Measurements from ENCODE around the gene DISP1. TPM values are rescaled to one million over a fixed set of nuclear protein-coding genes. Genes with fewer than 3 reads are reported as not detected.
A peak's percentile ranks its signal among the peaks of the same experiment; 100 is the strongest.

The DISP1 gene
- total RNA-seq, 4 donors from 2014 or later = 6.5 to 24.7 (median 15.4) TPM

DNA sequence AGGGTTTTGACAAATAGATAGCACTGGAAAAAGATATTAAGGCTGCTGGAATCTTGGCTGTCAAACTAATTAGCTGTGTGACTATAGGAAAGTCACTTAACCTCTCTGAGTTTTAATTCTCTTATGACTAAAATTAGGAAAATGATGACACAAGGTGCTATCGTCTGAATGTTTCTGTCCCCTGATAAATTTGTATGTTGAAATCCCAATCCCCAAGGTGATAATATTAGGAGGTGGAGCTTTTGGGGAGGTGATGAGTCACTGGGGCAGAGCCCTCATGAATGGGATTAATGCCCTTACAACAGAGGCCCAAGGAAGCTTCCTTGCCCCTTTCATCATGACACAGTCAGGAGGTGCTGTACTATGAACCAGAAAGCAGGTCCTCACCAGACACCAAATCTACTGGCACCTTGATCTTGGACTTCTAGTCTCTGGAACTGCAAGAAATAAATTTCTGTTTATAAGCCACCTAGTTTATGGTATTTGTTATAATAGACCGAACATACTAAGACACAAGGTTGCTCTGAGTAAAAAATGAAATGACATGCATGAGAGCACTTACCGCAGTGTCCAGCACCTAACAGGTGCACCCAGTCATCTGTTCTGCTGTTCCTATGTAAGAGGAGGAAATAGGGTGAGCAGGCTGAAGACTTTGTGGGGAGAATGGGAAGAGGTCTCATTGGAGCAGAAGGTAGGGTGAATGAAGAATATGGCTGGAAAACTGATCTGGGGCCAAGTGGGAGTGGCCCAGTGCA lies 26.3 kb upstream of the DISP1 start:
- H3K4me3 ChIP-seq = no peak overlapping the region
- no peaks in the 10 kb centered on the region for H3K4me1 ChIP-seq
- no peaks in the 10 kb centered on the region for H3K36me3 ChIP-seq
- no peaks in the 10 kb centered on the region for H3K27me3 ChIP-seq
- ATAC-seq = no peak
- no peaks in the 10 kb centered on the region for H3K9me3 ChIP-seq
- TF ChIP-seq POLR2AphosphoS5 (IDR thresholded peaks at IDR 0.05) = no peak
- TF ChIP-seq, protein P1, sequence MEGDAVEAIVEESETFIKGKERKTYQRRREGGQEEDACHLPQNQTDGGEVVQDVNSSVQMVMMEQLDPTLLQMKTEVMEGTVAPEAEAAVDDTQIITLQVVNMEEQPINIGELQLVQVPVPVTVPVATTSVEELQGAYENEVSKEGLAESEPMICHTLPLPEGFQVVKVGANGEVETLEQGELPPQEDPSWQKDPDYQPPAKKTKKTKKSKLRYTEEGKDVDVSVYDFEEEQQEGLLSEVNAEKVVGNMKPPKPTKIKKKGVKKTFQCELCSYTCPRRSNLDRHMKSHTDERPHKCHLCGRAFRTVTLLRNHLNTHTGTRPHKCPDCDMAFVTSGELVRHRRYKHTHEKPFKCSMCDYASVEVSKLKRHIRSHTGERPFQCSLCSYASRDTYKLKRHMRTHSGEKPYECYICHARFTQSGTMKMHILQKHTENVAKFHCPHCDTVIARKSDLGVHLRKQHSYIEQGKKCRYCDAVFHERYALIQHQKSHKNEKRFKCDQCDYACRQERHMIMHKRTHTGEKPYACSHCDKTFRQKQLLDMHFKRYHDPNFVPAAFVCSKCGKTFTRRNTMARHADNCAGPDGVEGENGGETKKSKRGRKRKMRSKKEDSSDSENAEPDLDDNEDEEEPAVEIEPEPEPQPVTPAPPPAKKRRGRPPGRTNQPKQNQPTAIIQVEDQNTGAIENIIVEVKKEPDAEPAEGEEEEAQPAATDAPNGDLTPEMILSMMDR (IDR thresholded peaks at IDR 0.05) = no peak
- no peak for TF ChIP-seq EP300 (IDR thresholded peaks at IDR 0.05)
- TF ChIP-seq POLR2A (IDR thresholded peaks at IDR 0.05) = no peak
- 63 to 71% methylated on average over 1 to 3 of the region's 3 CpGs for WGBS, 2 donors (ENCODE audit: low coverage in 1 of 2)
- no peak overlapping the region for H3K27ac ChIP-seq

DNA sequence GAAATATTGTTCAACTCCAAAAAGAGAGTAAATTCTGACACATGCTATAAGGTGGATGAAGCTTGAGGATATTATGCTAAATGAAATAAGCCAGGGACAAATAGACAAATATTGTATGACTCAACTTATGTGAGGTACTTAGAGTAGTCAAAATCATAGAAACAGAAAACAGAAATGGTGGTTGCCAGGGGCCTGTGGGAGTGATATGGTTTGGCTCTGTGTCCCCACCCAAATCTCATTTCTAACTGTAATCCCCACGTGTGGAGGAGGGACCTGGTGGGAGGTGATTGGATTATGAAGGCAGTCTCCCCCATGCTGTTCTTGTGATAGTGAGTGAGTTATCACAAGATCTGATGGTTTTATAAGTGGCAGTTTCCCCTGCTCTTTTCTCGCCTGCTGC lies 24.7 kb upstream of the DISP1 start:
- TF ChIP-seq EP300 (IDR thresholded peaks at IDR 0.05) (no peak), POLR2AphosphoS5 (IDR thresholded peaks at IDR 0.05) (no peak), POLR2A (IDR thresholded peaks at IDR 0.05) (no peak)
- TF ChIP-seq, protein P1 (IDR thresholded peaks at IDR 0.05) = no peak
- ATAC-seq = no peak
- Histone ChIP-seq H3K27me3 (no peaks in the 10 kb centered on the region), H3K4me1 (no peaks in the 10 kb centered on the region), H3K27ac (no peak overlapping the region), H3K4me3 (no peak overlapping the region), H3K36me3 (no peaks in the 10 kb centered on the region), H3K9me3 (no peaks in the 10 kb centered on the region)
- WGBS, 2 donors (ENCODE audit: low coverage in 1 of 2) = 13 to 82% methylated on average over 1 to 2 of the region's 2 CpGs

DNA sequence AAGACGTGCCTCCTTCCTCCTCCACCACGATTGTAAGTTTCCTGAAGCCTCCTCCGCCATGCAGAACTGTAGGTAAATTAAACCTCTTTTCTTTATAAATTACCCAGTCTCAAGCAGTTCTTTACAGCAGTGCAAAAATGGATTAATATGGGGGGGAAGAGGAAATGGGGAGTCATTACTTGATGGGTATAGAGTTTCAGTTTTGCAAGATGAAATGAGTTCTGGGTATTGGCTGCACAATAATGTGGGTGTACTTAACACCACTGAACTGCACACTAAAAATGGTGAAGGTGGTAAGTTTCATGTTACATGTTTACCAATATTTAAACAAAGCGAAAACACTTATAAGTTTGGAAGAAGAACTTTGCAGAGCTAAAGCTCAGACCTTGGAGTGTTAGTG lies 24.3 kb upstream of the DISP1 start:
- TF ChIP-seq EP300 (IDR thresholded peaks at IDR 0.05) (no peak), POLR2A (IDR thresholded peaks at IDR 0.05) (no peak), POLR2AphosphoS5 (IDR thresholded peaks at IDR 0.05) (no peak)
- TF ChIP-seq, protein P1 (IDR thresholded peaks at IDR 0.05) = no peak
- Histone ChIP-seq H3K9me3 (no peaks in the 10 kb centered on the region), H3K27ac (no peak overlapping the region), H3K4me1 (no peaks in the 10 kb centered on the region), H3K36me3 (no peaks in the 10 kb centered on the region), H3K4me3 (no peak overlapping the region), H3K27me3 (no peaks in the 10 kb centered on the region)
- WGBS, 2 donors (ENCODE audit: low coverage in 1 of 2) = 84% methylated on average over 2 to 4 of the region's 4 CpGs
- no peak for ATAC-seq

DNA sequence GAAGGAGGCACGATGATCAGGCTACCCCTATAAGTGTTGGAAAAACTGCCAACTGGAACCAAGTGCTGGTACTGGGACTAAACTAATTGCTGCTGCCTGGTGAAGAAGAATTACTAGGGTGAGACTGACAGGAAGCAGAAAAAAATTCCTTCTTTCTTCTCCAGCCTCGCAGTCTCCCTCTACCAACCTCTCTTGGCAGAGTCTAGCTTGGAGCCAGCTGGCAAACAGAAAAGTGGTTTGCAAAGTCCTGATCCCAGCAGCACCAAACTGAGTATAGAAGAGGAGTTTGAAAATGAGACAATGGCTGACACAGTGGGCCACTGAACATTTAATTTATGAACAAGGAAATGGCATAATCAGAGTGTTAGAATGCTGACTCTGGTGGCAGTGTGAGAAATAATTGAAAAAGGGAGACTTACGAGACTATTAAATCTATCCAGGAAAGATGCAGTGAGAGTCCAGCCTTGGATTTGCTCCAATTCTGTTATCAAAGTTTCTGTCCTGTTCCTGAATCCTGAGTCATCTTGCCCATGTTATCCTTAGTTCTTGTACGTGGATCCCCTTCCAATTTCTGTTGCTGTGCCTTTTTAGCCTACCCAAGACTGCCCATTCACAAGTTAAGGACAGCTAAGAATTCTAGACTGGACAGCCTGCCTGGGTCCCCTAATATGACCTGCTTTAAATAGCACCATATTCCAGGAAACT lies 23.7 kb upstream of the DISP1 start:
- H3K4me1 ChIP-seq = no peaks in the 10 kb centered on the region
- no peaks in the 10 kb centered on the region for H3K9me3 ChIP-seq
- no peak for ATAC-seq
- TF ChIP-seq POLR2AphosphoS5 (IDR thresholded peaks at IDR 0.05) = no peak
- TF ChIP-seq, protein P1 (IDR thresholded peaks at IDR 0.05) = no peak
- TF ChIP-seq EP300 (IDR thresholded peaks at IDR 0.05) = no peak
- TF ChIP-seq POLR2A (IDR thresholded peaks at IDR 0.05) = no peak
- H3K36me3 ChIP-seq = no peaks in the 10 kb centered on the region
- no peaks in the 10 kb centered on the region for H3K27me3 ChIP-seq
- 16 to 43% methylated on average over 4 of the region's 4 CpGs for WGBS, 2 donors (ENCODE audit: low coverage in 1 of 2)
- H3K4me3 ChIP-seq = no peak overlapping the region
- no peak overlapping the region for H3K27ac ChIP-seq

DNA sequence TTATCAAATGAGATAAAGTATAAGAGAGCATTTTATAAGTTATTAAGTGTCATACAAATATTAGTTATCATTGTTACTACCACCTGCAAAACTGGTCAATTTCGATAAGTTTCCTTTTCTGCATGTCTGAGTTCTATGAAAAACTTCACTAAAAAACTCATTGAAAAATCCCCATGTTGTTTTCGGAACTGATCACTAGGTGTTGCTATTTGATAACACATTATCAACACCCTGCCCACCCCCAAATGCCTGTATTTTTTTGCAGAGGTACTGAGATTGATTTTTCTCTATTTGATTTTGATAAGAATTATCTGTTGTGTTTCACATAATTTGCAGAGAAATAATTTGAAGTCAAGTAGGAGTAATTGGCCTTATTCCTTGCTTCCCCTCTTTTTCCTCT lies 22.1 kb upstream of the DISP1 start:
- H3K4me1 ChIP-seq = no peaks in the 10 kb centered on the region
- 13 to 16% methylated on average over 1 to 2 of the region's 2 CpGs for WGBS, 2 donors (ENCODE audit: low coverage in 1 of 2)
- H3K36me3 ChIP-seq = no peaks in the 10 kb centered on the region
- H3K9me3 ChIP-seq = no peaks in the 10 kb centered on the region
- H3K27me3 ChIP-seq = no peaks in the 10 kb centered on the region
- no peak overlapping the region for H3K27ac ChIP-seq
- H3K4me3 ChIP-seq = no peak overlapping the region
- no peak for TF ChIP-seq POLR2A (IDR thresholded peaks at IDR 0.05)
- TF ChIP-seq, protein P1 (IDR thresholded peaks at IDR 0.05) = peak; percentile 35 to 80 (median 66)
- ATAC-seq = no peak
